ENCODE results near the gene NUDT9.

GRCh38 chr4:87465739-87466366 is 43.5 kb downstream of the NUDT9 start:
- TF ChIP-seq CTCF (IDR thresholded peaks at IDR 0.05; ENCODE audit: low read length) (peak; percentile 52), EZH2 (optimal IDR thresholded peaks at IDR 0.05; ENCODE audit: low read depth, low read length) (no peak)

All from MM.1S (cell line).